Measurements from ENCODE around the gene ZHX3. TPM values are rescaled to one million over a fixed set of nuclear protein-coding genes. Genes with fewer than 3 reads are reported as not detected.
"Not testable (repeated sequence)": the region's sequence is repeated elsewhere in the genome, so short reads cannot be mapped to it uniquely, and the experiment has no call there.

Gene ZHX3
- total RNA-seq, 4 donors from 2014 or later: 57.8 to 74.8 (median 60.5) TPM

DNA sequence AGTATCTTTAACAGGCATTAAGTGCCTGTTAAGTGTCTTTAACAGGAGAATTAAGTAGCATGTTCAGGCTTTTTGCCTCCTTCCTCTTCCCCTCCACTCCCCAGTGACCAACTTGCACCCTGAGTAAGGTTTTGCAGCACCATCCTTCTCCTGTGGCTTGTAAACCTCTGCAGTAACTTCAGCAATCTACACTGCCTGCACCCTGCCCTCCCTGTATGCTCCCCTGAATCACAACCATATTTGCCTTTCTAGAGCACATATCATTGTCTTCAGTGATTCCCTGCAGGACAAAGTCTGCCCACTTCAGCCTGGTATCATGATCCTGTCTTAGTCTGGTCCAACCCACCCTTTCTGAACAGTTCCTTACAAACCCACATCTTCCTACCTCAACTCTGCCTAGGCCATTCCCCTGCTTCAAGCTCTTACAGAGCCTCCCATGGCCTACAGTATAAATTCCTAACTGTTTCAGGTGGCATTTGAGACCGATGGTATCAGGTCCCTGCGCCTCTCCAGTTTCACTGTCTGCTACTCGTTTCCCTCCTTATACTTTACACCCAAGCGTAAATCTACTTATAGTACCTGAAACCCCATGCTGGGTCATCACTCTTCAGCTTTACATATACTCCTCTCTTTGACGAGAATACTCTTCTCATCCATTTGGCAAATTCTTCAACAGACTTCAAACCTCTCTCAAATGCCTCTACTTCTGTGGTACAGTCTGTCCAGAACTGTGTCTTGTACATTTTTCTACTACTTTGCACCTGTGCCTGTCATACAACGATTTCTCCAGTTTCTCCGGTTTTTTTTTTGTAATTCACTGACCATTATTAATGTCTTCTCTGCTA lies 69.8 kb downstream of the ZHX3 start:
- intact Hi-C loops (cut with DNase I): no loop called here
- Histone ChIP-seq H3K27ac (peak overlapping the region; percentile 95 to 97 (median 95)), H3K4me3 (replicated peaks in 1 of 3) (no peak overlapping the region), H3K4me1 (peaks cover 64 to 79% of the 10 kb centered on the region in 2 donors), H3K9me3 (no peaks in the 10 kb centered on the region), H3K36me3 (no peaks in the 10 kb centered on the region), H3K27me3 (no peaks in the 10 kb centered on the region)
- TF ChIP-seq POLR2A (IDR thresholded peaks at IDR 0.05) (no peak), CTCF (IDR thresholded peaks at IDR 0.05) (no peak)
- no peak for DNase-seq
- 52 to 63% methylated on average over 7 of the region's 7 CpGs for WGBS, 2 donors

- H3K4me1 ChIP-seq: peaks cover 54 to 59% of the 10 kb centered on the region in 2 donors
- TF ChIP-seq POLR2A (IDR thresholded peaks at IDR 0.05): peak in 1 of 2 donors; percentile 27
- peak in 3 of 6 experiments; percentile 28 to 42 (median 33) for TF ChIP-seq CTCF (IDR thresholded peaks at IDR 0.05)
- intact Hi-C loops (cut with DNase I): no loop called here
- WGBS, 2 donors: 27 to 29% methylated on average over 2 of the region's 2 CpGs
- H3K9me3 ChIP-seq: no peaks in the 10 kb centered on the region
- H3K27me3 ChIP-seq: no peaks in the 10 kb centered on the region
- peak; percentile 23 to 31 for DNase-seq
- no peak overlapping the region for H3K4me3 ChIP-seq (replicated peaks in 1 of 3)
- H3K27ac ChIP-seq: peak overlapping the region; percentile 95 to 97 (median 95)
- H3K36me3 ChIP-seq: no peaks in the 10 kb centered on the region
Measured at GRCh38 chr20:41245086-41245707, 72.3 kb downstream of the ZHX3 start.

DNA sequence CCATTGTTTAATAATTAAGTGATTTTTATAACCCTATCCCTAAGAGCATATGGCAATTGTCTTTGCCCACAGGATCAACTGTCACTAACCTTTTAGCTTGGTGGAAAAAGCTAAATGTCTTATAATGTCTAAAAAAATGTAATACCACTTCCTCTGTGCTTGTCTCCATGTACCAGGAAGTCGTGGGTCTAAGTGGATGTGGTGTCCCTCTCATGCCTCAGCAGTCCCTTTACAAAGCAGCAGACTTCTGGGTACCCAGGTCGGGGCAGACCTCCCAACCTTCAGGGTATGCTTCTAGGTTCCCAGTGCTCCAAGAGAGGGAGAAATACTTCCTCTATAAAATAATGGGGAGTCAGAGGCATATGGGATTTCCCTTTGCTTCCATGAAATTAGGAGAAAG lies 74.7 kb downstream of the ZHX3 start:
- Histone ChIP-seq H3K4me1 (peaks cover 32 to 37% of the 10 kb centered on the region in 2 donors), H3K27ac (peak overlapping the region in 1 of 3 donors; percentile 9), H3K9me3 (no peaks in the 10 kb centered on the region), H3K4me3 (replicated peaks in 1 of 3) (no peak overlapping the region), H3K36me3 (no peaks in the 10 kb centered on the region), H3K27me3 (no peaks in the 10 kb centered on the region)
- DNase-seq: no peak
- TF ChIP-seq POLR2A (IDR thresholded peaks at IDR 0.05) (no peak), CTCF (IDR thresholded peaks at IDR 0.05) (no peak)
- 72 to 85% methylated on average over 2 of the region's 2 CpGs for WGBS, 2 donors
- intact Hi-C loops (cut with DNase I): no loop called here

GRCh38 chr20:41242352-41242751 lies 75.2 kb downstream of the ZHX3 start:
- H3K36me3 ChIP-seq: no peaks in the 10 kb centered on the region
- 57 to 62% methylated on average over 1 of the region's 1 CpG for WGBS, 2 donors
- TF ChIP-seq CTCF (IDR thresholded peaks at IDR 0.05): no peak
- no peak for TF ChIP-seq POLR2A (IDR thresholded peaks at IDR 0.05)
- H3K27ac ChIP-seq: no peak overlapping the region
- H3K27me3 ChIP-seq: no peaks in the 10 kb centered on the region
- H3K4me1 ChIP-seq: peaks cover 28 to 33% of the 10 kb centered on the region in 2 donors
- no peak for DNase-seq
- no peak overlapping the region for H3K4me3 ChIP-seq (replicated peaks in 1 of 3)
- intact Hi-C loops (cut with DNase I): no loop called here
- no peaks in the 10 kb centered on the region for H3K9me3 ChIP-seq

GRCh38 chr20:41237233-41237632 lies 80.3 kb downstream of the ZHX3 start:
- DNase-seq; H3K4me3 ChIP-seq (replicated peaks in 1 of 3); H3K27me3 ChIP-seq; H3K36me3 ChIP-seq; H3K27ac ChIP-seq; intact Hi-C loops (cut with DNase I); H3K9me3 ChIP-seq: not testable (repeated sequence)
- H3K4me1 ChIP-seq: peaks cover 27% of the 10 kb centered on the region in 2 donors
- WGBS, 2 donors: 96 to 99% methylated on average over 3 of the region's 3 CpGs

DNA sequence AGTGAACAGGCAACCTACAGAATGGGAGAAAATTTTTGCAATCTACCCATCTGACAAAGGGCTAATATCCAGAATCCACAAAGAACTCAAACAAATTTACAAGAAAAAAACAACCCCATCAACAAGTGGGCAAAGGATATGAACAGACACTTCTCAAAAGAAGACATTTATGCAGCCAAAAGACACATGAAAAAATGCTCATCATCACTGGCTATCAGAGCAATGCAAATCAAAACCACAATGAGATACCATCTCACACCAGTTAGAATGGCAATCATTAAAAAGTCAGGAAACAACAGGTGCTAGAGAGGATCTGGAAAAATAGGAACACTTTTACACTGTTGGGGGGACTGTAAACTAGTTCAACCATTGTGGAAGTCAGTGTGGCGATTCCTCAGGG lies 80.7 kb downstream of the ZHX3 start:
- H3K4me3 ChIP-seq (replicated peaks in 1 of 3); intact Hi-C loops (cut with DNase I); H3K36me3 ChIP-seq; H3K27ac ChIP-seq; DNase-seq; H3K27me3 ChIP-seq; H3K9me3 ChIP-seq: not testable (repeated sequence)
- 100% methylated on average over 1 of the region's 1 CpG for WGBS, 2 donors
- H3K4me1 ChIP-seq: peaks cover 27 to 31% of the 10 kb centered on the region in 2 donors
